HG03064 (cell line): Measurements from ENCODE around the gene TSPAN1.
A peak's percentile ranks its signal among the peaks of the same experiment; 100 is the strongest.
"Not testable (repeated sequence)": the region's sequence is repeated elsewhere in the genome, so short reads cannot be mapped to it uniquely, and the experiment has no call there.

ENCODE experiments used
- ATAC-seq: cut with Tn5 transposase; IDR thresholded peaks from one replicate; pipeline ENCODE4 v1.9.1; 2021; ENCODE audit warnings: low read depth; ENCODE audit not compliant: unreplicated experiment

TSPAN1 gene

DNA sequence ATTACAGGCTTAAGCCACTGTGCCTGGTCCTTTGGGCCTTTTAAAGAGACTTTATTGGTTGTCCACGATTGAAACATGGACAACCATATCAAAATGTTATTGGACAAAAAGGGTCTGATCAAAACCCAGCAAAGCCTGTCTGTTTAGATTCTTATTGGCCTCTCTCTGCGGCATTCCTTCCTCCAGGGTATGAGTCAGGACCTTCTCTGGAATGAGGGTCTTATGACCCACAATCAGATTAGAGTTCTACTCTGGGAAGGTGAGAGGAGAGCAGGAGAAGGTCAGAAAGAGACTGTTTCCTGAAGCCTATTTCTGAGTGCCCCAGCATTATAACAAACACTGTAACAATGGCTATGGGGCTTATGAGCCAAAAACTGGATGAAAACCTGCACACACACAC lies 36.2 kb downstream of the TSPAN1 start:
- ATAC-seq = no peak

DNA sequence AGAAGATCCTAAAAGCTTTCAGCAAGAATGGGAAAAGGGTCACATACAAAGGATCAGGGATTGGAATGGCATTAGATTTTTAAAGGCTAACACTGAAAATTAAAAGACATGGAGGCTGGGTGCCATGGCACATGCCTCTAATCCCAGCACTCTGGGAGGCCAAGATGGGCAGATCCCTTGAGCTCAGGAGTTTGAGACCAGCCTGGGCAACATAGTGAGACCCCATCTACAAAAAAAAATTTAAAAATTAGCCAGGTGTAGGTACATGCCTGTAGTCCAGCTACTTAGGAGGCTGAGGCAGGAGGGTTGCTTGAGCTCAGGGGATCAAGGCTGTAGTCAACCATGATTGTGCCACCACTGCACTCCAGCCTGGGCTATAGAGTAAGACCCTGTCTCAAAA lies 40.6 kb downstream of the TSPAN1 start:
- ATAC-seq = no peak

DNA sequence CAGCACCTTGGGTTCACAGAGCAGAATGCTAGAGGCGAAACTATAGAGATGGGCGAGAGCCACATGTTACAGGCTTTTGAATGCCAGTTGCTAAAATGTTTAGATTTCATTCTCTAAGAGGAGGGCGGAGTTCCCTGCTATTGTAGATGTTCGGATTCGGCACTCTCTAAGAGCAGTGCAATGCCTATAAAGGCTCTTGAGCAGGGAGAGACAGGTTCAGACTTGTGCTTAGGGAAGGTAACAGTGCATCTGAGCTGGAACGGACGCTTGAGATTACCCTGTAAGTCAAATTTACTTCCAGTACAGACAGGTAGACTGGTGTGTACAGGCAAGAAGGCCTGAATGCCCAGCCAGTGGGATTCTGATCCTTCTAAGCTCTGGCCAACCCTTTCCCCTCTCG lies 43.6 kb downstream of the TSPAN1 start:
- ATAC-seq = no peak

DNA sequence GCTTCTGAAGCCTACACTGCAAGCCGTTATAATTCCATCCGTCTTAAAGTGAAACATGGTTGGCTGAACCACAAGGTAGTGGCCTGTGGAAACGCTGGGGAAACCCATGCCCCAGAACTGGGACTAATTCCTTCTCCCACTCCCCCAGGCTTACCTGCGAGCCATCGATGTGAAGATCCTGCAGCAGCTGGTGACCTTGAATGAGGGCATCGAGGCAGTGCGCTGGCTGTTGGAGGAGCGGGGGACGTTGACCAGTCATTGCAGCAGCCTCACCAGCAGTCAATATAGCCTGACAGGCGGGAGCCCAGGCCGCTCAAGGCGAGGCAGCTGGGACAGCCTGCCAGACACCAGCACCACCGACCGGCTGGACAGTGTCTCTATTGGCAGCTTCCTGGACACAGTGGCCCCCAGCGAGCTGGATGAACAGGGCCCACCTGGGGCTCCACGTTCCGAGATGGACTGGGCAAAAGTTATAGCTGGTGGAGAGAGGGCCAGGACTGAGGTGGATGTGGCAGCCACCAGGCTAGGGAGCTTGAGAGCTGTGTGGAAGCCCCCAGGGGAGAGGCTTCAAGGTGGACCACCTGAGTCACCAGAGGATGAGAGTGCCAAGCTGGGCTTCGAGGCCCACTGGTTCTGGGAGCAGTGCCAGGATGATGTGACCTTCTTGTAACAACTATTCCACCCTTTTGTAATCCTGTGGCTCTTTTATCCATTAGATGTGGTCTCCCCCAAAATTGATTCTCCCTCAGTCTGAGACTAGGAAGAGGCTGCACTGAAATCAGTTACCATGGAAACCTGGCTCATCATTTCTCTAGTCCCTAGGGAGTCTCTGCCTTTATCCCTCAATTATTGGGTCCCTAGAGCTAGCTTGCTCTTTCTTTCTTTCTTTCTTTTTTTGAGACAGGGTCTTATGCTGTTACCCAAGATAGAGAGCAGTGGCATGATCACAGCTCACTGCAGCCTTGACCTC lies 44.9 kb downstream of the TSPAN1 start:
- no peak for ATAC-seq

DNA sequence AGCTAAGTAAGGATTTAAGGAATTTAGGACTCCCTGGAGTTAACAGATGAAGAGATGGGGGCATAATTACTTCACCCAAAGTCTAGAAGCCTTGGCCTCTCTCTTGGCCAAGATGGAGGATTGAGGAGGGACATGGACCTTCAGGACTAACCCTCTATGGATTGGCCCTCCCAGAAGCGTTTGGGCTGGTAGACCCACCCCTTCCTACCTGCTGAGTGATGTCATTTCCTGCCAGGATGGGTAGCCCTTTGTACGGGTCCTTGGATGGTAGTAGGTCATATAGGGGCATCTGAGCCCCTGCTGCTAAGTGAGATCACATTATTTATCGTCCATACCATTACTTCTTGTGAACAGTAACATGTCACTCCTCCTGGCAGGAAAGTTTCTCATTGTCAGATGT lies 45.9 kb downstream of the TSPAN1 start:
- no peak for ATAC-seq

DNA sequence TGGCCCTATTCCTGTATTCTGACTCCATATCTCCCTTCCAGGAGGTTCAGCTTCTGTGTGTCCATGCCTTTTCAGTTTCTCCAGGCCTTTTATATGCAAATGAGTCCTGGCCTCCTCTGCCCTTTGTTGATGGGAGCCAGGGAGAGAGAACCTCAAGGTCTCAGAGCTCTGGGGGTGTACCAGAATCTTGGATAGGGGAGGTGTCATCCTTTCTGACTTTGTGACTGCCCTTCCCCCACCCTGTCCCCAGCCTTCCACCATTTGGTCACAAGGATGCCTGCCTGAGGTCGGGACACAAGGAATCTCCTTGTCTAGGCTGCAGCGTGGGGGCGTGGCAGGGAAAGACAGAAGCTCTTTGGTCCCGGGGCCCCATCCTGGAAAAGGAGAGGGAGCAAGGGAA lies 46.9 kb downstream of the TSPAN1 start:
- ATAC-seq = no peak

DNA sequence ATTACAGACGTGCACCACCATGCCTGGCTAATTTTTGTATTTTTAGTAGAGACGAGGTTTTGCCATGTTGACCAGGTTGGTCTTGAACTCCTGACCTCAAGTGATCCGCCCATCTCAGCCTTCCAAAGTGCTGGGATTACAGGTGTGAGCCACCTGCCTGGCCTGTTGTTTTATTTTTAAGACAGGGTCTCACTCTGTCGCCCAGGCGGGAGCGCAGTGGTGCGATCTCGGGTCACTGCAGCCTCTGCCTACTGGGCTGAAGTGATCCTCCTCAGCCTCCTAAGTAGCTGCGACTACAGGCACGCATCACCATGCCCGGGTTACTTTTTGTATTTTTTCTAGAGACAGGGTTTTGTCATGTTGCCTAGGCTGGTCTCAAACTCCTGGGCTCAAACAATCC lies 48.2 kb downstream of the TSPAN1 start:
- not testable (repeated sequence) for ATAC-seq

DNA sequence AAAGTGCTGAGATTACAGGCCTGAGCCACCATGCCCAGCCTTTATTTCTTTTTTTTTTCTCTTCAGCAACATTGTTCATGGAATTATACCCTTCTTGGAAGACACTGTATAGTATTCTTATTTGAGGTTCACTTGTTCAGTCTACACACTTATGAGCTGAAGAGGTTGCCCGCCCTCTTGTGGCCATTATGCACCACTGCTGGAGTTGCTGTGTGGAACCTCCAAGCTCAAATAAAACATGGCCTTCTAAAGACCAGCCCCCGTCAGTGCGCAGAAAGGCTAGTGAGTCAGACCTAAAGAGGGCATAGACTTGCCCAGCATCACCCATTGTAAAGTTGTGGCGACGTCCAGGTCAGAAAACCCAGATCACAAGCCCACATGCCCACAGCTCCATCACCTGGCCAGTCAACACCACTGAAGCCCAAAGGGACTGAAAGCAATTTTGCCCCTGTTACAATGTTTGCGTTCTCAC lies 48.6 kb downstream of the TSPAN1 start:
- peak; percentile 88 for ATAC-seq

DNA sequence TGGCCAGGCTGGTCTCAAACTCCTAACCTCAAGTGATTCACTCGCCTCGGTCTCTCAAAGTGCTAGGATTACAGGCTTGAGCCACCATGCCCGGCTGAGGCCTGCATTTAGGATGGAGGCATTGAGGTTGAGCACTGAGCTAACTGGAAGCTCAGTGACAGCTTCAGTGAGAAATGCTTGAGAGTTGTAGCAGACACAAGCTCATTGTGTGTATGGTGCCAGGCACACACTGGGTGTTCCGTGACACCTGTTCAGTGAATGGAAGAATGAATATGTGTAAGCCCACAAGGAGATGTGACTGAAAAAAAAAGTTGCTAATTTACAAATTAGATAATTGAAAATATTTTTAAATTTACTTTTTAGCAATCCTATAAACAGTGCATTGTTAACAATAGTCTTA lies 50.1 kb downstream of the TSPAN1 start:
- ATAC-seq = no peak

DNA sequence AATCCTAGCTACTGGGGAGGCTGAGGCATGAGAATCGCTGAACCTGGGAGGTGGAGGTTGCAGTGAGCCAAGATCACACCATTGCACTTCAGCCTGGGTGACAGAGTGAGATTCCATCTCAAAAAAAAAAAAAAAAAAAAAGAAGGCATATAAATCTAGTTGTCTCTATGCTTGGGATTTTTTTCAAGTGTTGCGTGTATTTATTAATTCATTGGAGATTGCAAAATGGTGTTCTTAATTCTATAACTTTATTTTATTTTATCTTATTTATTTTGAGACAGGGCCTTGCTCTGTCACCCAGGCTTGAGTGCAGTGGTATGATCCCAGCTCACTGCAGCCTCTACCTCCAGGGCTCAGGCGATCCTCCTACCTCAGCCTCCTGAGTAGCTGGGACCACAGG lies 56.3 kb downstream of the TSPAN1 start:
- ATAC-seq = not testable (repeated sequence)
